ENCODE data around the gene TMEM54.

DNA sequence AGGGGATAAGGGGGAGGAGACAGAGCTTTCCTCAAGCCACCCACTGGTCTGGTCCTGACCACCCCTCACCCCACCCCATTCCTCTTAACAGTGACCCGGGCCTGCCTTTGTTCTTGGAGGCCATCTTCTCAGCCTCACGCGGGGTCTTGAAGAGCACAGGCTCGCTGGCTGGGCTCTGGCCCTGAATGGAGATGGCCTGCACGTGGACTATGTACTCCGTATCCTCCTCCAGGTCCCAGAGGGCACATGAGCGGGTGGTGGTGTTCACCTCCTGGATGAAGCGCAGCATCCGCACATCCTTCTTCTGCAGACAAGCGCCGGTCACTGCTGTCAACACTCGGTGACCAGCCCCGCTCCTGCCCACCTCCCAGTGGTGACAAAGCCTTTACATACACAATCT, 33.1 kb downstream of the TMEM54 start:
- TF ChIP-seq POLR2A (IDR thresholded peaks at IDR 0.05) (no peak), CTCF (IDR thresholded peaks at IDR 0.05) (no peak)
